GM12801 (cell line): ENCODE data around the gene MED12L.

ENCODE experiments used
- TF ChIP-seq, protein P1 (sequence below): IDR thresholded peaks from one replicate; pipeline ENCODE4 v1.5.1; 2011; ENCODE audit warnings: control low read depth; ENCODE audit not compliant: insufficient read length; ENCODE audit errors: extremely low read depth

MED12L gene

GRCh38 chr3:151478335-151478697 is 392.9 kb downstream of the MED12L start:
- TF ChIP-seq, protein P1, sequence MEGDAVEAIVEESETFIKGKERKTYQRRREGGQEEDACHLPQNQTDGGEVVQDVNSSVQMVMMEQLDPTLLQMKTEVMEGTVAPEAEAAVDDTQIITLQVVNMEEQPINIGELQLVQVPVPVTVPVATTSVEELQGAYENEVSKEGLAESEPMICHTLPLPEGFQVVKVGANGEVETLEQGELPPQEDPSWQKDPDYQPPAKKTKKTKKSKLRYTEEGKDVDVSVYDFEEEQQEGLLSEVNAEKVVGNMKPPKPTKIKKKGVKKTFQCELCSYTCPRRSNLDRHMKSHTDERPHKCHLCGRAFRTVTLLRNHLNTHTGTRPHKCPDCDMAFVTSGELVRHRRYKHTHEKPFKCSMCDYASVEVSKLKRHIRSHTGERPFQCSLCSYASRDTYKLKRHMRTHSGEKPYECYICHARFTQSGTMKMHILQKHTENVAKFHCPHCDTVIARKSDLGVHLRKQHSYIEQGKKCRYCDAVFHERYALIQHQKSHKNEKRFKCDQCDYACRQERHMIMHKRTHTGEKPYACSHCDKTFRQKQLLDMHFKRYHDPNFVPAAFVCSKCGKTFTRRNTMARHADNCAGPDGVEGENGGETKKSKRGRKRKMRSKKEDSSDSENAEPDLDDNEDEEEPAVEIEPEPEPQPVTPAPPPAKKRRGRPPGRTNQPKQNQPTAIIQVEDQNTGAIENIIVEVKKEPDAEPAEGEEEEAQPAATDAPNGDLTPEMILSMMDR = no peak

- TF ChIP-seq, protein P1 = no peak
Measured at GRCh38 chr3:151479452-151479851, 394.0 kb downstream of the MED12L start.

- TF ChIP-seq, protein P1 = no peak
Measured at GRCh38 chr3:151480492-151480891, 395.0 kb downstream of the MED12L start.

- TF ChIP-seq, protein P1 = no peak
Measured at GRCh38 chr3:151483488-151483887, 398.0 kb downstream of the MED12L start.

DNA sequence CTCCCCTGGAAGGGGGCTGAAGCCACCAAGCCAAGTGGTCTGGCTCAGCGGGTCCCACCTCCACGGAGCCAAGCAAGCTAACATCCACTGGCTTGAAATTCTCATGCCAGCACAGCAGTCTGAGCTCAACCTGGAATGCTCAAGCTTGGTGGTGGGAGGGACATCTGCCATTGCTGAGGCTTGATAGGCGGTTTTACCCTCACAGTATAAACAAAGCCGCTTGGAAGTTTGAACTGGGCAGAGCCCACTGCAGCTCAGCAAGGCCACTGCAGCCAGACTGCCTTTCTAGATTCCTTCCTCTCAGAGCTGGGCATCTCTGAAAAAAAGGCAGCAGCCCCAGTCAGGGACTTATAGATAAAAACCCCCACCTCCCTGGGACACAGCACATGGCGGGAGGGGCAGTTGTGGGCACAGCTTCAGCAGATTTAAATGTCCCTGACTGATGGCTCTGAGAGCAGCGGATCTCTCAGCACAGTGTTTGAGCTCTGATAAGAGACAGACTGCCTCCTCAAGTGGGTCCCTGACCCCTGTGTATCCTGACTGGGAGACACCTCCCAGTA is 398.6 kb downstream of the MED12L start:
- TF ChIP-seq, protein P1 = no peak
